ENCODE results near the gene ZNF200.

GRCh38 chr16:3249451-3249850 is 14.5 kb upstream of the ZNF200 start:
- TF ChIP-seq CTCF (IDR thresholded peaks at IDR 0.05) (no peak), POLR2A (IDR thresholded peaks at IDR 0.05) (no peak)

All from right lobe of liver (tissue), 4 donors.